Trophoblast cell (in vitro differentiated cells and primary cell): Measurements from ENCODE around the gene GAS2L1.

ENCODE experiments used
- DNase-seq, 2 donors: peaks; one replicate each; pipeline ENCODE4 v3.0.0-alpha.2; 2016
- H2AFZ ChIP-seq: 2 replicates; pipeline ENCODE4 v1.6.1; 2013; ENCODE audit warnings: low read length, moderate library complexity, mild to moderate bottlenecking; ENCODE audit not compliant: insufficient read depth, poor library complexity
- H2AK5ac ChIP-seq: 2 replicates; pipeline ENCODE4 v1.6.1; 2013; ENCODE audit warnings: mild to moderate bottlenecking, low read length
- H2BK120ac ChIP-seq: 2 replicates; pipeline ENCODE4 v1.6.1; 2013; ENCODE audit warnings: low read length, mild to moderate bottlenecking, moderate library complexity; ENCODE audit not compliant: insufficient read depth, poor library complexity
- H2BK12ac ChIP-seq: 2 replicates; pipeline ENCODE4 v1.6.1; 2013; ENCODE audit warnings: mild to moderate bottlenecking, low read length, moderate library complexity
- H2BK5ac ChIP-seq: 2 replicates; pipeline ENCODE4 v1.6.1; 2013; ENCODE audit warnings: low read length, low read depth, moderate library complexity, mild to moderate bottlenecking; ENCODE audit not compliant: poor library complexity
- H3K14ac ChIP-seq: 2 replicates; pipeline ENCODE4 v1.6.1; 2013; ENCODE audit warnings: mild to moderate bottlenecking, low read length
- H3K18ac ChIP-seq: 2 replicates; pipeline ENCODE4 v1.6.1; 2013; ENCODE audit warnings: mild to moderate bottlenecking, low read length
- H3K23ac ChIP-seq: 2 replicates; pipeline ENCODE4 v1.6.1; 2013; ENCODE audit warnings: low read length
- H3K27ac ChIP-seq: 2 replicates; pipeline ENCODE4 v1.5.1; 2013; ENCODE audit warnings: low read depth, mild to moderate bottlenecking, inconsistent platforms, low read length, moderate library complexity
- H3K27me3 ChIP-seq: 2 replicates; pipeline ENCODE4 v1.6.1; 2013; ENCODE audit warnings: inconsistent platforms, mild to moderate bottlenecking, low read length, moderate library complexity; ENCODE audit not compliant: insufficient read depth
- H3K36me3 ChIP-seq, 2 experiments: 1 replicate in 1 of 2; 2 replicates in 1 of 2; pipeline ENCODE4 v1.6.1; 2013; ENCODE audit warnings: low read length in 2 of 2, mild to moderate bottlenecking in 2 of 2, moderate library complexity in 1 of 2; ENCODE audit not compliant: insufficient read depth in 2 of 2, control insufficient read depth in 1 of 2
- H3K4ac ChIP-seq: 2 replicates; pipeline ENCODE4 v1.6.1; 2013; ENCODE audit warnings: low read depth, mild to moderate bottlenecking, low read length, moderate library complexity
- H3K4me1 ChIP-seq, 2 experiments: 1 replicate in 1 of 2; 2 replicates in 1 of 2; pipeline ENCODE4 v1.6.1; 2013; ENCODE audit warnings: low read length in 2 of 2, mild to moderate bottlenecking in 2 of 2, moderate library complexity in 1 of 2; ENCODE audit not compliant: insufficient read depth in 2 of 2, control insufficient read depth in 1 of 2
- H3K4me2 ChIP-seq: 2 replicates; pipeline ENCODE4 v1.6.1; 2013; ENCODE audit warnings: inconsistent platforms, mild to moderate bottlenecking, low read length, moderate library complexity
- H3K4me3 ChIP-seq: 2 replicates; pipeline ENCODE4 v1.5.1; 2013; ENCODE audit warnings: mild to moderate bottlenecking, low read depth, low read length, inconsistent platforms
- H3K79me1 ChIP-seq: one replicate; pipeline ENCODE4 v1.6.1; 2013; ENCODE audit warnings: low read length
- H3K79me2 ChIP-seq: 2 replicates; pipeline ENCODE4 v1.6.1; 2013; ENCODE audit warnings: low read length, mild to moderate bottlenecking; ENCODE audit not compliant: control insufficient read depth, insufficient read depth, poor library complexity
- H3K9ac ChIP-seq: 2 replicates; pipeline ENCODE4 v1.6.1; 2013; ENCODE audit warnings: mild to moderate bottlenecking, low read length
- H3K9me3 ChIP-seq: 2 replicates; pipeline ENCODE4 v1.6.1; 2013; ENCODE audit warnings: low read depth, mild to moderate bottlenecking, control low read depth, inconsistent platforms, low read length; ENCODE audit not compliant: insufficient read depth
- H4K12ac ChIP-seq: 2 replicates; pipeline ENCODE4 v1.6.1; 2013; ENCODE audit warnings: low read depth, mild to moderate bottlenecking, low read length, moderate library complexity
- H4K8ac ChIP-seq: 2 replicates; pipeline ENCODE4 v1.6.1; 2013; ENCODE audit warnings: low read depth, mild to moderate bottlenecking, low read length, moderate library complexity
- H4K91ac ChIP-seq: one replicate; pipeline ENCODE4 v1.6.1; 2013; ENCODE audit warnings: low read depth, mild to moderate bottlenecking, low read length, moderate library complexity
- WGBS: extraction: QIAGEN DNeasy Blood & Tissue Kit; methylation state at CpG from one replicate; pipeline ENCODE4 v1.1.7; 2013; ENCODE audit warnings: missing lambda C conversion rate; ENCODE audit not compliant: insufficient read length, insufficient coverage; ENCODE audit errors: extremely low coverage; 5-methylcytosine and 5-hydroxymethylcytosine counted together

Gene GAS2L1

GRCh38 chr22:29341849-29342127, 35.3 kb downstream of the GAS2L1 start:
- H2AFZ ChIP-seq: no peak overlapping the region
- H4K12ac ChIP-seq: no peak overlapping the region
- peak overlapping the region; percentile 34 for H2BK120ac ChIP-seq
- H3K79me2 ChIP-seq: no peaks in the 10 kb centered on the region
- H3K18ac ChIP-seq: peak overlapping the region; percentile 31
- no peak overlapping the region for H3K9ac ChIP-seq
- H3K23ac ChIP-seq: no peak overlapping the region
- peaks cover 45 to 52% of the 10 kb centered on the region in 2 experiments for H3K4me1 ChIP-seq
- peaks cover 19% of the 10 kb centered on the region for H3K79me1 ChIP-seq
- peaks cover 49 to 52% of the 10 kb centered on the region in 2 experiments for H3K36me3 ChIP-seq
- H2BK5ac ChIP-seq: peak overlapping the region; percentile 10
- no peak overlapping the region for H3K27ac ChIP-seq
- DNase-seq: peak in 1 of 2 donors; percentile 83
- peak overlapping the region; percentile 9 for H4K91ac ChIP-seq
- H3K4me2 ChIP-seq: no peak overlapping the region
- no peaks in the 10 kb centered on the region for H3K9me3 ChIP-seq
- peak overlapping the region; percentile 32 for H3K14ac ChIP-seq
- no peak overlapping the region for H2BK12ac ChIP-seq
- H3K4ac ChIP-seq: no peak overlapping the region
- no peak overlapping the region for H3K4me3 ChIP-seq
- H4K8ac ChIP-seq: no peak overlapping the region
- no CpG with 5 or more reads among the region's 2 CpGs for WGBS
- H2AK5ac ChIP-seq: no peak overlapping the region
- no peaks in the 10 kb centered on the region for H3K27me3 ChIP-seq

DNA sequence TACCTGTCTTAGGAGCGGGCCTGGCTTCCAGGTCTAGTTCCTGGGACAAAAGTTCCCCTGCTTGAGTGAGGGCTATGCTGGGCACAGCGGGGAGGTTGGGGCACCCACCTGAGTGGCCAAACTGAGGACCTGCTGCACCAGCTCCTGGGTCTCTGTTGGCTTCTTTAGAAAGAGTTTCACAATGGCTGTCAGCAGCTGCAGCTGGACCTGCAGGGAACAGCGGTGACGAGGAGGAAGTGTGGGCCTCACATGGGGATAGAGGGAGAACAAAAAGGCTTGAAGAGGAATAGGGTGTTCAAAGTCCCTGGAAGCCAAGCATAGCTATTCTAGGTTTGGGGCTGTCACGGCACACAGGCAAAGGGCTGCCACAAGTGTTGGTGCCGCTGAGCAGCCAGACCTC, 35.7 kb downstream of the GAS2L1 start:
- H3K9me3 ChIP-seq: no peaks in the 10 kb centered on the region
- H3K27ac ChIP-seq: no peak overlapping the region
- WGBS: no CpG with 5 or more reads among the region's 6 CpGs
- no peak overlapping the region for H4K12ac ChIP-seq
- H3K23ac ChIP-seq: no peak overlapping the region
- H3K18ac ChIP-seq: peak overlapping the region; percentile 11
- peak overlapping the region; percentile 10 for H2BK5ac ChIP-seq
- H2BK120ac ChIP-seq: peak overlapping the region; percentile 34
- peak overlapping the region; percentile 4 for H4K8ac ChIP-seq
- H3K79me1 ChIP-seq: peaks cover 19% of the 10 kb centered on the region
- DNase-seq: peak in 1 of 2 donors; percentile 53
- peaks cover 45 to 51% of the 10 kb centered on the region in 2 experiments for H3K4me1 ChIP-seq
- H2BK12ac ChIP-seq: peak overlapping the region; percentile 34
- H3K36me3 ChIP-seq: peaks cover 48 to 52% of the 10 kb centered on the region in 2 experiments
- H2AFZ ChIP-seq: no peak overlapping the region
- H3K4me3 ChIP-seq: no peak overlapping the region
- H3K27me3 ChIP-seq: no peaks in the 10 kb centered on the region
- H3K9ac ChIP-seq: no peak overlapping the region
- H4K91ac ChIP-seq: peak overlapping the region; percentile 9
- peak overlapping the region; percentile 32 for H3K14ac ChIP-seq
- no peak overlapping the region for H3K4me2 ChIP-seq
- no peaks in the 10 kb centered on the region for H3K79me2 ChIP-seq
- H2AK5ac ChIP-seq: no peak overlapping the region
- no peak overlapping the region for H3K4ac ChIP-seq

DNA sequence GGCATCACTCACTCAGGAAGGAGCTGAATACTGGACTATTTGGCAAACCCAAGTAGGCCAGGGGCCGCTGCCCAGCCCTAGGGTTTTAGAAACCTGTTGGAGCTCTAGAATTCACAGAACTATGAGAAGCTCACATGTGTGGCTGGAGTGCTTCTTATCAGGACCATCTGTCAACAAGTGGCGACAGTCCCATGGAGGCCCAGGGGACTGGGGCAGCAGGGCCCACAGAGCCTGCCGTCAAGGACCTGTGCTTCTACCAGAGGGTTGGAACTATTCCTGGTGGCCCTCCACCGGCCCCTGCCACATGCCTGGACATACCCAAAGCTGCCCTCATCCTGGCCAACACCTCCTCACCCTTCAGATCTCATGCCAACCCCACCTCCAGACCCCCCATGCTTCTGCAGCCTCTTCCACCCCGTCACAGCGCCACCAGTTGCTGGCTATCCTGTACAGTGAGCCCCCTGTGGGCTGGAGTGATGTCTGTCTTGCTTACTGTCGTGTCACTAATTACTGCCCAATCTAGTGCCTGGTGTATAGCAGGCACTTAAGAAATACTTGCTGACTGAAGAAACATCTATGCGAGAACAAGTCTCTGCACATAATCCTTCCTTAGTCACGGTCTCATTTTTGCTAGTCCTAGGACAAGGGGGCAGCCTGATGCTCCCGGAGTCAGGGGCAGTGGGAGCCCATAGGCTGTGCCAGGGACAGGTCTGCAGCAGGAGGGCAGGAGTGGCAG, 36.3 kb downstream of the GAS2L1 start:
- Histone ChIP-seq H3K4me1 (peaks cover 42 to 47% of the 10 kb centered on the region in 2 experiments), H3K4me3 (no peak overlapping the region), H3K36me3 (peaks cover 47 to 49% of the 10 kb centered on the region in 2 experiments), H3K9ac (no peak overlapping the region), H3K9me3 (no peaks in the 10 kb centered on the region), H3K79me2 (no peaks in the 10 kb centered on the region), H3K79me1 (peaks cover 19% of the 10 kb centered on the region), H4K8ac (no peak overlapping the region), H2BK120ac (peak overlapping the region; percentile 34), H2AK5ac (peak overlapping the region; percentile 6), H3K27me3 (no peaks in the 10 kb centered on the region), H3K23ac (no peak overlapping the region), H2AFZ (no peak overlapping the region), H4K91ac (peak overlapping the region; percentile 20), H2BK5ac (no peak overlapping the region), H3K4ac (no peak overlapping the region), H3K27ac (peak overlapping the region; percentile 29), H3K14ac (peak overlapping the region; percentile 6), H3K18ac (peak overlapping the region; percentile 22), H4K12ac (no peak overlapping the region), H3K4me2 (no peak overlapping the region), H2BK12ac (peak overlapping the region; percentile 16)
- DNase-seq: peak; percentile 88 to 90
- WGBS: no CpG with 5 or more reads among the region's 10 CpGs

DNA sequence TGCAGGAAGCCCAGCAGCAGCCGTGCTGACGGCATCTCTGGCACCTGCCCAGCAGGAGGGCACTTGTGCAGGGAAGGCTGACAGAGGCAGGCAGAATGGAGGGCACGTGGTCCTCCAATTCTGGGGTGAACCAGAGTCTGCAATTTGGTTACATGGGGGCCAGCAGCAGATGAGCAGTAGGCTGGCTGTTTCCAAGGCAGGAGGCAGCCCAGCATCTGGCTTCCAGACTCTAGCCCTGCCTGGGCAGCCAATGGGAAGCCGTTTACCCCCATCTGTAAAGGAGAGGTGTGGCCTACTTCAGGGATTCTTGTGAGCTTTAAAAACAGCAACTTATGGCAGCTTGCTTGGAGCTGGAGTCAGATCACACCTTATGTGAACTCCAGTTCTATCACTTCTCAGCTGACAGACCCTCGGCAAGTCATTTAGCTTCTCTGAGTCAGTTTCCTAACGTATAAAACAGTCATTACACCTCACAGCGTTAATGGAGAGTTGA, 36.9 kb downstream of the GAS2L1 start:
- no peak overlapping the region for H3K4me3 ChIP-seq
- peak overlapping the region; percentile 22 for H3K18ac ChIP-seq
- no peak for DNase-seq
- H3K4ac ChIP-seq: no peak overlapping the region
- peak overlapping the region; percentile 17 for H4K91ac ChIP-seq
- H2AK5ac ChIP-seq: peak overlapping the region; percentile 6
- no peaks in the 10 kb centered on the region for H3K79me2 ChIP-seq
- no CpG with 5 or more reads among the region's 7 CpGs for WGBS
- H4K12ac ChIP-seq: no peak overlapping the region
- peaks cover 19% of the 10 kb centered on the region for H3K79me1 ChIP-seq
- no peak overlapping the region for H2AFZ ChIP-seq
- H3K9ac ChIP-seq: no peak overlapping the region
- H3K14ac ChIP-seq: peak overlapping the region; percentile 6
- no peak overlapping the region for H4K8ac ChIP-seq
- H2BK12ac ChIP-seq: peak overlapping the region; percentile 16
- H2BK5ac ChIP-seq: peak overlapping the region; percentile 26
- H3K36me3 ChIP-seq: peaks cover 44 to 48% of the 10 kb centered on the region in 2 experiments
- H3K23ac ChIP-seq: no peak overlapping the region
- peak overlapping the region; percentile 78 for H3K27ac ChIP-seq
- H3K4me2 ChIP-seq: no peak overlapping the region
- H2BK120ac ChIP-seq: peak overlapping the region; percentile 4
- H3K9me3 ChIP-seq: no peaks in the 10 kb centered on the region
- peaks cover 42 to 47% of the 10 kb centered on the region in 2 experiments for H3K4me1 ChIP-seq
- H3K27me3 ChIP-seq: no peaks in the 10 kb centered on the region
